Ovary (tissue), 3 donors: ENCODE results near the gene CCR4.

ENCODE experiments used
- CTCF ChIP-seq, 3 donors: fragments of 450-650 bp in 2 of 3; fragments of 200-600 bp in 1 of 3; IDR thresholded peaks; one replicate each; pipeline versions ENCODE4 v1.5.1 to v1.8.0; 2016 to 2022; ENCODE audit warnings: antibody characterized with exemption in 3 of 3, mild to moderate bottlenecking in 1 of 3
- EP300 ChIP-seq: sonication (generic); formaldehyde crosslinking; IDR thresholded peaks from one replicate; pipeline ENCODE4 v1.6.1; 2017; ENCODE audit warnings: antibody characterized with exemption
- POLR2A ChIP-seq: fragments of 450-650 bp; IDR thresholded peaks from one replicate; pipeline ENCODE4 v1.6.1; 2017; ENCODE audit warnings: antibody characterized with exemption, mild to moderate bottlenecking, moderate library complexity
- donor health status: DM: no; HTN: no; CAD: no.

- TF ChIP-seq CTCF (IDR thresholded peaks at IDR 0.05) (no peak), POLR2A (no peak), EP300 (no peak)
These were observed 41.4 kb upstream of the CCR4 start for GRCh38 chr3:32909999-32910398.
